HG03520 (cell line): ENCODE results near the gene MYL12B.
"Not testable (repeated sequence)": the region's sequence is repeated elsewhere in the genome, so short reads cannot be mapped to it uniquely, and the experiment has no call there.

Experiments used
- ATAC-seq: cut with Tn5 transposase; IDR thresholded peaks from one replicate; pipeline ENCODE4 v1.9.1; 2021; ENCODE audit warnings: mild to moderate bottlenecking, moderate library complexity; ENCODE audit not compliant: unreplicated experiment

The MYL12B gene

GRCh38 chr18:3261373-3262233 lies at the start of gene MYL12B:
Gene MYL12B (plus strand): TSS chr18:3262133. CDS start chr18:3272899, 10,766 bp downstream.
- ATAC-seq = peak; percentile 74

GRCh38 chr18:3212657-3213056 lies 49.3 kb upstream of the MYL12B start:
- no peak for ATAC-seq

- ATAC-seq = no peak
These were observed 48.5 kb upstream of the MYL12B start for GRCh38 chr18:3213300-3214059.

GRCh38 chr18:3214855-3215637 lies 46.9 kb upstream of the MYL12B start:
- ATAC-seq = no peak

GRCh38 chr18:3216987-3217386 lies 44.9 kb upstream of the MYL12B start:
- no peak for ATAC-seq

- ATAC-seq = no peak
These were observed 43.8 kb upstream of the MYL12B start for GRCh38 chr18:3217948-3218647.

GRCh38 chr18:3218819-3219218 lies 43.1 kb upstream of the MYL12B start:
- no peak for ATAC-seq

GRCh38 chr18:3219241-3219630 lies 42.7 kb upstream of the MYL12B start:
- no peak for ATAC-seq

- ATAC-seq = no peak
These were observed 42.1 kb upstream of the MYL12B start, which contains the start of gene MYOM1 for GRCh38 chr18:3219631-3220335. Gene MYOM1 (minus strand): TSS chr18:3219968. CDS start chr18:3215223, 4,745 bp downstream.

- not testable (repeated sequence) for ATAC-seq
These were observed 41.1 kb upstream of the MYL12B start for GRCh38 chr18:3220868-3221267.

GRCh38 chr18:3221496-3221895 lies 40.4 kb upstream of the MYL12B start:
- no peak for ATAC-seq

GRCh38 chr18:3223356-3223755 lies 38.6 kb upstream of the MYL12B start:
- no peak for ATAC-seq

GRCh38 chr18:3224223-3224622 lies 37.7 kb upstream of the MYL12B start:
- ATAC-seq = no peak

GRCh38 chr18:3225588-3225987 lies 36.3 kb upstream of the MYL12B start:
- no peak for ATAC-seq

- no peak for ATAC-seq
These were observed 35.9 kb upstream of the MYL12B start for GRCh38 chr18:3226048-3226447.

- no peak for ATAC-seq
These were observed 31.3 kb upstream of the MYL12B start for GRCh38 chr18:3230401-3231334.

GRCh38 chr18:3233004-3233403 lies 28.9 kb upstream of the MYL12B start:
- no peak for ATAC-seq

GRCh38 chr18:3233433-3234168 lies 28.3 kb upstream of the MYL12B start:
- no peak for ATAC-seq
